HG03060 (cell line): Measurements from ENCODE around the gene ITPKA.
"Not testable (repeated sequence)": the region's sequence is repeated elsewhere in the genome, so short reads cannot be mapped to it uniquely, and the experiment has no call there.

Experiments
- ATAC-seq: cut with Tn5 transposase; IDR thresholded peaks from one replicate; pipeline ENCODE4 v1.9.1; 2021; ENCODE audit warnings: low read depth, moderate number of reproducible peaks; ENCODE audit not compliant: unreplicated experiment

ITPKA gene

GRCh38 chr15:41493205-41493901 is at the start of gene ITPKA:
Gene ITPKA, plus strand, starts transcription at chr15:41493874. Its CDS starts 54 bp downstream, at chr15:41493928.
- ATAC-seq, result no peak

- ATAC-seq, result no peak
Measured at GRCh38 chr15:41445399-41445798, 48.3 kb upstream of the ITPKA start.

GRCh38 chr15:41462084-41462795 is 31.4 kb upstream of the ITPKA start:
- no peak for ATAC-seq

GRCh38 chr15:41464889-41465580 is 28.6 kb upstream of the ITPKA start:
- no peak for ATAC-seq

- no peak for ATAC-seq
Measured at GRCh38 chr15:41465822-41466421, 27.8 kb upstream of the ITPKA start.

GRCh38 chr15:41466711-41467110 is 27.0 kb upstream of the ITPKA start:
- no peak for ATAC-seq

GRCh38 chr15:41469644-41470043 is 24.0 kb upstream of the ITPKA start:
- ATAC-seq, result not testable (repeated sequence)

GRCh38 chr15:41473418-41473817 is 20.3 kb upstream of the ITPKA start:
- ATAC-seq, result no peak

GRCh38 chr15:41474436-41474835 is 19.2 kb upstream of the ITPKA start:
- ATAC-seq, result no peak

GRCh38 chr15:41474941-41475340 is 18.7 kb upstream of the ITPKA start:
- no peak for ATAC-seq

GRCh38 chr15:41476416-41477048 is 17.1 kb upstream of the ITPKA start:
- ATAC-seq, result no peak

GRCh38 chr15:41480396-41481140 is 13.1 kb upstream of the ITPKA start:
- no peak for ATAC-seq

GRCh38 chr15:41482110-41482877 is 11.4 kb upstream of the ITPKA start:
- ATAC-seq, result no peak

- ATAC-seq, result no peak
Measured at GRCh38 chr15:41483115-41483514, 10.6 kb upstream of the ITPKA start.

GRCh38 chr15:41483519-41483918 is 10.2 kb upstream of the ITPKA start:
- ATAC-seq, result no peak

GRCh38 chr15:41484937-41485625 is 8.6 kb upstream of the ITPKA start:
- no peak for ATAC-seq

- ATAC-seq, result no peak
Measured at GRCh38 chr15:41486286-41486685, 7.4 kb upstream of the ITPKA start.

- ATAC-seq, result no peak
Measured at GRCh38 chr15:41487381-41487780, 6.3 kb upstream of the ITPKA start.

- no peak for ATAC-seq
Measured at GRCh38 chr15:41487802-41488201, 5.9 kb upstream of the ITPKA start.
